ENCODE results near the gene AUTS2. TPM values are rescaled to one million over a fixed set of nuclear protein-coding genes. Genes with fewer than 3 reads are reported as not detected.

AUTS2 gene
- total and polyA plus RNA-seq, 2 of the 8 experiments (the other 6 are each of a cell fraction or from before 2014, with no cell fraction given) = 25.9 to 101 TPM

GRCh38 chr7:69827558-69827957 is 229.3 kb downstream of the AUTS2 start:
- Histone ChIP-seq H3K9me3 (ENCODE audit: insufficient read depth in 2 of 2, low read depth in 1 of 2, low read length in 1 of 2) (no peaks in the 10 kb centered on the region), H3K18ac (ENCODE audit: extremely low read depth, low read length) (no peak overlapping the region), H3K23me2 (ENCODE audit: low read depth, low read length) (no peaks in the 10 kb centered on the region), H3K79me1 (ENCODE audit: low read depth, low read length) (no peaks in the 10 kb centered on the region), H2BK5ac (ENCODE audit: low read depth, low read length) (no peak overlapping the region), H2AK5ac (ENCODE audit: low read depth, low read length) (no peak overlapping the region), H3K36me3 (ENCODE audit: control insufficient read depth in 2 of 4, insufficient read depth in 4 of 4, low read length in 3 of 4) (no peaks in the 10 kb centered on the region), H3K14ac (ENCODE audit: insufficient read length) (no peak overlapping the region), H3K27ac (ENCODE audit: low read depth, low read length) (no peak overlapping the region), H4K91ac (replicated peaks; ENCODE audit: insufficient read length, low read length) (no peak overlapping the region), H2BK12ac (ENCODE audit: low read depth, low read length) (no peak overlapping the region), H2BK20ac (ENCODE audit: low read length) (no peak overlapping the region), H3K23ac (ENCODE audit: insufficient read length) (no peak overlapping the region), H3K56ac (replicated peaks; ENCODE audit: insufficient read length, low read depth, low read length) (no peak overlapping the region), H3K4me1 (replicated peaks in 1 of 4; ENCODE audit: control insufficient read depth in 3 of 4, insufficient read depth in 4 of 4, low read length in 3 of 4) (peaks cover 1 to 20% (median 11%) of the 10 kb centered on the region in 4 experiments; a peak in 4 of 7 replicates), H4K5ac (ENCODE audit: insufficient read length, low read depth, low read length) (no peak overlapping the region), H3K4me3 (ENCODE audit: extremely low read depth in 1 of 4, insufficient read depth in 2 of 4, low read depth in 3 of 4, low read length in 4 of 4) (no peak overlapping the region), H2BK15ac (ENCODE audit: low read length) (no peak overlapping the region), H3K9ac (replicated peaks in 1 of 4; ENCODE audit: extremely low read depth in 1 of 4, low read depth in 3 of 4, low read length in 3 of 4) (no peak overlapping the region), H4K8ac (ENCODE audit: extremely low read depth, insufficient read depth, low read length) (no peak overlapping the region), H3K4ac (replicated peaks; ENCODE audit: insufficient read length, low read depth, low read length) (no peak overlapping the region), H4K20me1 (replicated peaks in 1 of 2; ENCODE audit: control insufficient read depth in 1 of 2, insufficient read depth in 2 of 2, low read length in 2 of 2) (no peaks in the 10 kb centered on the region), H3K79me2 (ENCODE audit: control insufficient read depth in 1 of 2, insufficient read depth in 2 of 2, low read length in 2 of 2) (no peaks in the 10 kb centered on the region), H3K27me3 (replicated peaks in 1 of 4; ENCODE audit: control insufficient read depth in 3 of 4, extremely low read depth in 1 of 4, insufficient read depth in 3 of 4, low read length in 3 of 4) (peaks cover 0 to 2% (median 0%) of the 10 kb centered on the region in 4 experiments; a peak in 1 of 7 replicates), H2AFZ (ENCODE audit: low read length) (no peak overlapping the region), H3K4me2 (ENCODE audit: insufficient read depth in 1 of 2, low read depth in 2 of 2, low read length in 2 of 2) (no peak overlapping the region), H2BK120ac (replicated peaks; ENCODE audit: low read depth, low read length) (no peak overlapping the region)
- ChIA-PET CTCF (ENCODE audit: partially characterized antibody) (interaction anchor here (1.0 to 1.6 kb wide), 3 partner anchors 15 to 214 kb away, joined by 3 to 4 read pairs (median 3); no protein-coding TSS in a partner anchor), POLR2A (ENCODE audit: partially characterized antibody) (no interaction called here)
- FAIRE-seq (no peak), DNase-seq (ENCODE audit: low read depth in 1 of 2, low spot score in 2 of 2) (no peak)
- 55% methylated on average over 3 of the region's 3 CpGs; no CpG with 5 or more reads in 1 of the 2 experiments for WGBS, 2 experiments (ENCODE audit: extremely low coverage in 1 of 2, insufficient coverage in 1 of 2, insufficient read length in 1 of 2, insufficient replicate concordance in 2 of 2, low coverage in 1 of 2, low lambda C conversion rate in 2 of 2, missing lambda C conversion rate in 1 of 2)
- no peak for TF ChIP-seq CBX8 (IDR thresholded peaks at IDR 0.05; ENCODE audit: borderline replicate concordance, low read depth, low read length)
- TF ChIP-seq KDM5A (IDR thresholded peaks at IDR 0.05; ENCODE audit: low read length) = no peak
- no peak for TF ChIP-seq SIX5 (IDR thresholded peaks at IDR 0.05; ENCODE audit: low read depth, low read length)
- no peak for TF ChIP-seq SRF (IDR thresholded peaks at IDR 0.05; ENCODE audit: low read depth, low read length)
- TF ChIP-seq SIRT6 (IDR thresholded peaks at IDR 0.05; ENCODE audit: low read length) = no peak
- TF ChIP-seq CTCF (IDR thresholded peaks at IDR 0.05; ENCODE audit: control extremely low read depth in 1 of 3, insufficient read depth in 1 of 3, low read depth in 1 of 3, low read length in 3 of 3) = no peak
- no peak for TF ChIP-seq CHD1 (IDR thresholded peaks at IDR 0.05; ENCODE audit: low read depth, low read length)
- TF ChIP-seq POU5F1 (IDR thresholded peaks at IDR 0.05; ENCODE audit: low read depth, low read length) = no peak
- no peak for TF ChIP-seq PHF8 (conservative IDR thresholded peaks at IDR 0.05; ENCODE audit: low read depth, low read length)
- no peak for TF ChIP-seq ASH2L (IDR thresholded peaks at IDR 0.05; ENCODE audit: low read length)
- TF ChIP-seq SP1 (IDR thresholded peaks at IDR 0.05; ENCODE audit: low read depth, low read length) = no peak
- no peak for TF ChIP-seq CTBP2 (IDR thresholded peaks at IDR 0.05; ENCODE audit: borderline replicate concordance, insufficient read depth, insufficient read length, low read length)
- TF ChIP-seq SP2 (IDR thresholded peaks at IDR 0.05; ENCODE audit: low read length) = no peak
